ENCODE results near the gene ALK.

ALK gene

DNA sequence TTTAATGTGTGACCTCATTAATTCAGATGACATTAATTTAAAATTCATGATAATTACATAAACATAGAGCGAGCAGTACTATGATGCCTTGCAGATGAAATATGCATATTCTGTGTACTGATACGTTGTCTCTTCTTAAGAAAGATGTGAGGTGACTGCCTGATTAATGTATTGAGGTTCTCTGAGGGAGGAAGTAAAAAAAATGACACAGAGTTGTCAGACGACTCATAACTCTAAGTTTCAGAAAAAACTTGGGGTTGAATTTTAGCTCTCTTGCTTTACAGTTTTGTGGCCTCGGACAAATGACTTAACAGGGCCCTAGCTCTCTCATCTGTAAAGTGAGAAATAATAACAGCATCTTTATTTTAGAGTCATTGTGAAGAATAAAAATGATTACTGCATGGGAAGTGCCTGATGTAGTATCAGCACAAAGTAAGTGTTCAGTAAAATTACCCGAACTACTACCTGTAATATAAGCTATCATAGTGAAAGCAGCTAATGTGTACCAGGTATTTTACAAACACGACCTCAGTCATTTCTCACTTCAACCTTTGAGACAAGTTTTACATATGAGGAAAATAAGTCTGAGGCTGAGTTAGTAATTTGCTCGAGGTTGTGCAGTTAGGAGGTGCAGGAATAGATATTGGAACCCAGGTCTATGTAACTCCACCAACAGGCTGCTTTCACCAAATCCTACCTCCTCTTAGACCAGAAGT is 65.3 kb downstream of the ALK start:
- Histone ChIP-seq H3K4me1 (ENCODE audit: insufficient read depth, low read length) (no peaks in the 10 kb centered on the region), H3K4me2 (ENCODE audit: insufficient read depth, low read length) (no peak overlapping the region), H3K79me2 (ENCODE audit: insufficient read depth, low read length) (no peaks in the 10 kb centered on the region), H3K4me3 (ENCODE audit: low read depth in 1 of 2, low read length in 2 of 2) (no peak overlapping the region), H3K27ac (ENCODE audit: low read length) (no peak overlapping the region), H3K9me3 (ENCODE audit: insufficient read depth, low read length, severe bottlenecking) (no peaks in the 10 kb centered on the region), H3K27me3 (ENCODE audit: insufficient read depth, low read length, poor library complexity) (peaks cover 4% of the 10 kb centered on the region), H3K36me3 (ENCODE audit: insufficient read depth, low read length) (no peaks in the 10 kb centered on the region), H3K9ac (ENCODE audit: low read depth, low read length) (no peak overlapping the region), H4K20me1 (ENCODE audit: insufficient read depth, low read length) (no peaks in the 10 kb centered on the region), H2AFZ (ENCODE audit: low read depth, low read length) (no peak overlapping the region)
- ATAC-seq (ENCODE audit: insufficient read depth, low read depth) (no peak), DNase-seq (no peak)
- no peak for TF ChIP-seq EZH2 (IDR thresholded peaks at IDR 0.05; ENCODE audit: borderline replicate concordance, low read depth, low read length, severe bottlenecking)
- TF ChIP-seq, protein P1, sequence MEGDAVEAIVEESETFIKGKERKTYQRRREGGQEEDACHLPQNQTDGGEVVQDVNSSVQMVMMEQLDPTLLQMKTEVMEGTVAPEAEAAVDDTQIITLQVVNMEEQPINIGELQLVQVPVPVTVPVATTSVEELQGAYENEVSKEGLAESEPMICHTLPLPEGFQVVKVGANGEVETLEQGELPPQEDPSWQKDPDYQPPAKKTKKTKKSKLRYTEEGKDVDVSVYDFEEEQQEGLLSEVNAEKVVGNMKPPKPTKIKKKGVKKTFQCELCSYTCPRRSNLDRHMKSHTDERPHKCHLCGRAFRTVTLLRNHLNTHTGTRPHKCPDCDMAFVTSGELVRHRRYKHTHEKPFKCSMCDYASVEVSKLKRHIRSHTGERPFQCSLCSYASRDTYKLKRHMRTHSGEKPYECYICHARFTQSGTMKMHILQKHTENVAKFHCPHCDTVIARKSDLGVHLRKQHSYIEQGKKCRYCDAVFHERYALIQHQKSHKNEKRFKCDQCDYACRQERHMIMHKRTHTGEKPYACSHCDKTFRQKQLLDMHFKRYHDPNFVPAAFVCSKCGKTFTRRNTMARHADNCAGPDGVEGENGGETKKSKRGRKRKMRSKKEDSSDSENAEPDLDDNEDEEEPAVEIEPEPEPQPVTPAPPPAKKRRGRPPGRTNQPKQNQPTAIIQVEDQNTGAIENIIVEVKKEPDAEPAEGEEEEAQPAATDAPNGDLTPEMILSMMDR (IDR thresholded peaks at IDR 0.05; ENCODE audit: borderline replicate concordance, extremely low read depth, low read length, poor library complexity, severe bottlenecking) = no peak

DNA sequence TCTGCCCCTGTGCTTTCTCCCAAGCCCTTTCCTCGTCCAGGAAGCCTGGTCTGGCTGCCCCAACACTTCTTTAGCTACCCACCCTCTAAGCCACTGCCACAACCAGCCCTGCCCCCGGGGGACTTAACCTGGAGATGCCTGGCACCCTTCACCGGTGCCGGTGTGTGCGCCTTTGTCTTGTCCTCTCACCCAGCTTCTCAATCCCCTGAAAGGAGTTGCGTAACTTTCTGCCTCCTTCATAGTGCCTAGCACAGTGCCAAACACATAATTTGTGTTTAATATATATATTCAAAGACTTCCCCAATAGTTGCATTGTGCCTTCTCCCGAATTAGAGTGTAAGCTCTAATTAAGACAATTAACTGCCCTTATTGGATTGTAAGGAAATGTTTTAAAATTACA is 70.6 kb downstream of the ALK start:
- no peak overlapping the region for H2AFZ ChIP-seq (ENCODE audit: low read depth, low read length)
- H3K4me3 ChIP-seq (ENCODE audit: low read depth in 1 of 2, low read length in 2 of 2) = no peak overlapping the region
- no peak overlapping the region for H3K9ac ChIP-seq (ENCODE audit: low read depth, low read length)
- H3K9me3 ChIP-seq (ENCODE audit: insufficient read depth, low read length, severe bottlenecking) = no peaks in the 10 kb centered on the region
- H3K27ac ChIP-seq (ENCODE audit: low read length) = no peak overlapping the region
- peaks cover 10% of the 10 kb centered on the region for H3K27me3 ChIP-seq (ENCODE audit: insufficient read depth, low read length, poor library complexity)
- H3K4me1 ChIP-seq (ENCODE audit: insufficient read depth, low read length) = no peaks in the 10 kb centered on the region
- H3K79me2 ChIP-seq (ENCODE audit: insufficient read depth, low read length) = no peaks in the 10 kb centered on the region
- TF ChIP-seq EZH2 (IDR thresholded peaks at IDR 0.05; ENCODE audit: borderline replicate concordance, low read depth, low read length, severe bottlenecking) = no peak
- TF ChIP-seq, protein P1 (IDR thresholded peaks at IDR 0.05; ENCODE audit: borderline replicate concordance, extremely low read depth, low read length, poor library complexity, severe bottlenecking) = no peak
- no peaks in the 10 kb centered on the region for H4K20me1 ChIP-seq (ENCODE audit: insufficient read depth, low read length)
- H3K4me2 ChIP-seq (ENCODE audit: insufficient read depth, low read length) = no peak overlapping the region
- ATAC-seq (ENCODE audit: insufficient read depth, low read depth) (no peak), DNase-seq (no peak)
- H3K36me3 ChIP-seq (ENCODE audit: insufficient read depth, low read length) = no peaks in the 10 kb centered on the region

GRCh38 chr2:29848566-29849310 is 72.6 kb downstream of the ALK start:
- no peak overlapping the region for H3K9ac ChIP-seq (ENCODE audit: low read depth, low read length)
- H3K27ac ChIP-seq (ENCODE audit: low read length) = no peak overlapping the region
- no peak for ATAC-seq (ENCODE audit: insufficient read depth, low read depth)
- H3K36me3 ChIP-seq (ENCODE audit: insufficient read depth, low read length) = no peaks in the 10 kb centered on the region
- TF ChIP-seq EZH2 (IDR thresholded peaks at IDR 0.05; ENCODE audit: borderline replicate concordance, low read depth, low read length, severe bottlenecking) = no peak
- TF ChIP-seq, protein P1 (IDR thresholded peaks at IDR 0.05; ENCODE audit: borderline replicate concordance, extremely low read depth, low read length, poor library complexity, severe bottlenecking) = no peak
- peaks cover 10% of the 10 kb centered on the region for H3K27me3 ChIP-seq (ENCODE audit: insufficient read depth, low read length, poor library complexity)
- H3K4me3 ChIP-seq (ENCODE audit: low read depth in 1 of 2, low read length in 2 of 2) = no peak overlapping the region
- no peak for DNase-seq
- no peak overlapping the region for H3K4me2 ChIP-seq (ENCODE audit: insufficient read depth, low read length)
- no peaks in the 10 kb centered on the region for H3K79me2 ChIP-seq (ENCODE audit: insufficient read depth, low read length)
- no peak overlapping the region for H2AFZ ChIP-seq (ENCODE audit: low read depth, low read length)
- H3K4me1 ChIP-seq (ENCODE audit: insufficient read depth, low read length) = no peaks in the 10 kb centered on the region
- H4K20me1 ChIP-seq (ENCODE audit: insufficient read depth, low read length) = no peaks in the 10 kb centered on the region
- no peaks in the 10 kb centered on the region for H3K9me3 ChIP-seq (ENCODE audit: insufficient read depth, low read length, severe bottlenecking)

All from DND-41 (cell line).